K562 (cell line): ENCODE data around the gene CASP7. TPM values are rescaled to one million over a fixed set of nuclear protein-coding genes. Genes with fewer than 3 reads are reported as not detected.
A peak's percentile ranks its signal among the peaks of the same experiment; 100 is the strongest.

Experiments
- AFF1 ChIP-seq, 2 experiments: fragments of 450-650 bp; IDR thresholded peaks; 2 replicates each; pipeline ENCODE4 v1.6.1; 2018; ENCODE audit warnings: mild to moderate bottlenecking in 2 of 2, low read depth in 1 of 2; ENCODE audit not compliant: partially characterized antibody in 2 of 2
- BRD9 ChIP-seq: fragments of 450-650 bp; IDR thresholded peaks from 2 replicates; pipeline ENCODE4 v1.6.1; 2018; ENCODE audit warnings: low read depth; ENCODE audit not compliant: partially characterized antibody
- CREBBP ChIP-seq: IDR thresholded peaks from one replicate; pipeline ENCODE4 v1.6.1; 2012; ENCODE audit warnings: low read depth, mild to moderate bottlenecking, control low read depth, inconsistent platforms, low read length
- CTCF ChIP-seq, 3 experiments: IDR thresholded peaks in 2 of 3; conservative IDR thresholded peaks in 1 of 3; 2 replicates each; pipeline ENCODE4 v1.5.1; 2011 to 2012; ENCODE audit warnings: low read length in 3 of 3, mild to moderate bottlenecking in 3 of 3, control low read depth in 2 of 3, improper control_type of control experiment in 1 of 3, inconsistent platforms in 1 of 3, low read depth in 1 of 3, mixed read lengths in 1 of 3, moderate library complexity in 1 of 3; ENCODE audit not compliant: insufficient read depth in 2 of 3
- ESRRA ChIP-seq: fragments of 450-650 bp; IDR thresholded peaks from 2 replicates; pipeline ENCODE4 v1.6.1; 2014; ENCODE audit warnings: low read depth, mild to moderate bottlenecking, moderate library complexity, borderline replicate concordance
- HCFC1 ChIP-seq: IDR thresholded peaks from 2 replicates; pipeline ENCODE4 v1.6.1; 2012; ENCODE audit warnings: low read depth, low read length, improper control_type of control experiment
- HDGF ChIP-seq: fragments of 450-650 bp; IDR thresholded peaks from 2 replicates; pipeline ENCODE4 v1.6.1; 2016
- NFIC ChIP-seq: fragments of 450-650 bp; IDR thresholded peaks from 2 replicates; pipeline ENCODE4 v1.6.1; 2017; ENCODE audit warnings: mild to moderate bottlenecking, inconsistent platforms
- PHF8 ChIP-seq: fragments of 200-600 bp; sonication (generic); IDR thresholded peaks from 2 replicates; pipeline ENCODE4 v1.6.1; 2012; ENCODE audit warnings: mixed run types, mild to moderate bottlenecking, inconsistent platforms, low read length, moderate library complexity, borderline replicate concordance
- PHTF2 ChIP-seq: fragments of 250-450 bp; sonication (Bioruptor Pico); IDR thresholded peaks from 2 replicates; pipeline ENCODE4 v1.5.0; 2021; ENCODE audit warnings: mild to moderate bottlenecking
- POLR2G ChIP-seq: fragments of 200-400 bp; formaldehyde crosslinking; IDR thresholded peaks from 2 replicates; pipeline ENCODE4 v1.6.1; 2017; ENCODE audit warnings: low read depth, mild to moderate bottlenecking, antibody characterized with exemption, low read length, moderate library complexity
- PRDM10 ChIP-seq: fragments of 450-650 bp; IDR thresholded peaks from 2 replicates; pipeline ENCODE4 v1.6.1; 2018; ENCODE audit not compliant: partially characterized antibody
- RBBP5 ChIP-seq: fragments of 200-600 bp; sonication (generic); IDR thresholded peaks from 2 replicates; pipeline ENCODE4 v1.6.1; 2012; ENCODE audit warnings: borderline replicate concordance, mild to moderate bottlenecking, low read length, control low read depth, inconsistent platforms; ENCODE audit not compliant: insufficient read depth, poor library complexity, severe bottlenecking
- RBFOX2 ChIP-seq: fragments of 200-400 bp; formaldehyde crosslinking; IDR thresholded peaks from 2 replicates; pipeline ENCODE4 v1.6.1; 2017; ENCODE audit warnings: low read depth, mild to moderate bottlenecking, low read length, moderate library complexity
- TAF1 ChIP-seq: IDR thresholded peaks from 2 replicates; pipeline ENCODE4 v1.6.1; 2011; ENCODE audit warnings: mild to moderate bottlenecking, low read length, moderate library complexity; ENCODE audit not compliant: insufficient read depth, control insufficient read depth, severe bottlenecking; ENCODE audit errors: extremely low read depth
- ZBTB1 ChIP-seq: sonication (generic); formaldehyde crosslinking; IDR thresholded peaks from 2 replicates; pipeline ENCODE4 v1.8.1; 2023; ENCODE audit warnings: missing genetic modification reagents, low read depth, mild to moderate bottlenecking, borderline replicate concordance
- ZNF282 ChIP-seq: sonication (generic); formaldehyde crosslinking; IDR thresholded peaks from 2 replicates; pipeline ENCODE4 v1.8.1; 2023; ENCODE audit warnings: missing genetic modification reagents
- ZNF316 ChIP-seq: fragments of 450-650 bp; IDR thresholded peaks from 2 replicates; pipeline ENCODE4 v1.6.1; 2016
- polyA plus RNA-seq, 8 experiments: library from polyadenylated mRNA; depleted of rRNA in 4 of 8; stranded (reverse) in 5 of 8; unstranded in 3 of 8; fragments of >200 nt; fragmentation: Nextera tagmentation in 2 of 8; fragmentation: Illumina TruSeq in 1 of 8; extraction: Ambion mirVana in 2 of 8; extraction: Trizol in 1 of 8; gene quantifications; 2 replicates each; pipeline versions ENCODE4 v1.2.1 to v1.2.3, GENCODE V29; 2011 to 2014; ENCODE audit warnings: inconsistent platforms in 1 of 8, missing spikeins in 1 of 8
- total RNA-seq, 7 experiments: library from RNA; depleted of rRNA in 6 of 7; stranded (reverse); fragments of >200 nt in 6 of 7; fragmentation: Illumina TruSeq in 2 of 7; extraction: Trizol in 2 of 7; gene quantifications; 2 replicates each; pipeline versions ENCODE4 v1.2.1 to v1.2.3, GENCODE V29; 2011 to 2021; ENCODE audit warnings: low replicate concordance in 1 of 7

CASP7 gene
- total and polyA plus RNA-seq, 9 of the 15 experiments (the other 6 are each of a cell fraction or from before 2014, with no cell fraction given) = 2.2 to 23.3 (median 9.0) TPM

- TF ChIP-seq RBFOX2 = 0 out of 2 replicates have a peak, but pooled peaks have one; percentile 38
- TF ChIP-seq ESRRA = no peak
- TF ChIP-seq PHTF2 (CRISPR knock-in tag) = no peak
- no peak for TF ChIP-seq ZNF316
- TF ChIP-seq CREBBP = no peak
- no peak for TF ChIP-seq TAF1
- no peak for TF ChIP-seq HDGF
- TF ChIP-seq RBBP5 = peak; percentile 96
- TF ChIP-seq ZNF282 (CRISPR knock-in tag) = no peak
- no peak for TF ChIP-seq ZBTB1
- TF ChIP-seq NFIC = peak; percentile 82
- TF ChIP-seq PHF8 = peak; percentile 39; the same call in 1 of the 2 replicates
- TF ChIP-seq AFF1 (IDR thresholded peaks at IDR 0.05; ENCODE audit: low read depth in 1 of 2, partially characterized antibody in 2 of 2) = no peak
- peak in 2 of 3 experiments; percentile 36 to 46; a peak in 2 of 6 replicates for TF ChIP-seq CTCF (IDR thresholded peaks at IDR 0.05 in 2 of 3, conservative IDR thresholded peaks at IDR 0.05 in 1 of 3; ENCODE audit: insufficient read depth in 2 of 3, low read depth in 1 of 3, low read length in 3 of 3)
- peak; percentile 88 for TF ChIP-seq PRDM10
- TF ChIP-seq BRD9 = no peak
- 0 out of 2 replicates have a peak, but pooled peaks have one; percentile 51 for TF ChIP-seq POLR2G
- TF ChIP-seq HCFC1 = 0 out of 2 replicates have a peak, but pooled peaks have one; percentile 5
Measured at GRCh38 chr10:113679463-113680189, at the start of gene CASP7 (continued).
